ENCODE measurements around the gene ITGAL.

- TF ChIP-seq CTCF (optimal IDR thresholded peaks at IDR 0.05 in 1 of 3, IDR thresholded peaks at IDR 0.05 in 1 of 3, conservative IDR thresholded peaks at IDR 0.05 in 1 of 3; ENCODE audit: extremely low read depth in 1 of 3, insufficient read depth in 2 of 3, low read length in 3 of 3) (no peak), EZH2 (IDR thresholded peaks at IDR 0.05; ENCODE audit: low read length) (no peak)
Measured at GRCh38 chr16:30476991-30477390, 4.4 kb downstream of the ITGAL start.

Measured in keratinocyte (primary cell).